HG02571 (cell line): ENCODE results near the gene ABHD12.
"Not testable (repeated sequence)": the region's sequence is repeated elsewhere in the genome, so short reads cannot be mapped to it uniquely, and the experiment has no call there.

Experiments
- ATAC-seq: cut with Tn5 transposase; IDR thresholded peaks from one replicate; pipeline ENCODE4 v1.9.1; 2021; ENCODE audit warnings: mild to moderate bottlenecking, moderate library complexity; ENCODE audit not compliant: unreplicated experiment

Gene ABHD12

GRCh38 chr20:25269057-25269832, 121.4 kb downstream of the ABHD12 start:
- no peak for ATAC-seq

- not testable (repeated sequence) for ATAC-seq
These were observed 129.7 kb downstream of the ABHD12 start for GRCh38 chr20:25260770-25261437.

GRCh38 chr20:25259788-25260254, 130.8 kb downstream of the ABHD12 start:
- ATAC-seq: no peak

DNA sequence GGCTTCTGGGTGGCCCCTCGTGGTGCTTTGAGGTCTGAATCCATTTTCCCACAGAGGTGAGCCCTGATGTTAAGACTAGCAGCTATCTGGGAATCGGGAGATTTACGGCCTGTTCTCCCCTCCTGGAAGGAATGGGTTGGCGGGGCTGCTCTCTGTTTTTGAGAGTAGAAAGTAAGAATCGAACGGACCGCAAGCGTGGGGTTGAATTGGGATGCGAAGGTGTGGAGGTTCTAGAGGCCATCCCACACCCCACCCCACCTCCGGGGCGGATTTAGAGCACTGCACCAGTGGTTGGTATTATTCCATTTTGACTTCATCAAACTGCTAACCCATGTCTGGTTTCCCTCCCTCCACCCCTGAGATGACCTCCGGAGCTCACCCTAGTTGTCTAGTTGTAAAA, 131.3 kb downstream of the ABHD12 start:
- ATAC-seq: no peak

DNA sequence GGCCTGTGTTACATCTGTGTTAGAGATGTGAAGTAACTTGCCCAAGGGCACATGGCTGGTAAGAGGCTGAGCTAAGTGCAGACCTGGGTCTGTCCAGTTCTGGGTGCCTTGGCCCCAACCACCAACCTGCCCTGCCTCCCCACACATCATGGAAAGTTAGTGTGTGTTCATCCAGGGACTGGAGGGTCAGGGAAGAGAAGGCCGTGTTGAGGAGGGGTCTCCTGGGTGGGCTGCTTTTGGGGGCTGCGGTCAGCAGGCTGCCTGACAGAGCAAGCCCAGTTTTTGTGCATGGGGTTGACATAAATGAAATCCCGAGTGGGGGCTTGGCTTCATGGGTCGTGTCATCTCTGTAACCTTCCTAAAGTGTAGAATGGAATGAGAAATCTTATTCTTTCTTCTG, 131.8 kb downstream of the ABHD12 start:
- no peak for ATAC-seq

GRCh38 chr20:25258476-25258805, 132.2 kb downstream of the ABHD12 start:
- ATAC-seq: no peak

DNA sequence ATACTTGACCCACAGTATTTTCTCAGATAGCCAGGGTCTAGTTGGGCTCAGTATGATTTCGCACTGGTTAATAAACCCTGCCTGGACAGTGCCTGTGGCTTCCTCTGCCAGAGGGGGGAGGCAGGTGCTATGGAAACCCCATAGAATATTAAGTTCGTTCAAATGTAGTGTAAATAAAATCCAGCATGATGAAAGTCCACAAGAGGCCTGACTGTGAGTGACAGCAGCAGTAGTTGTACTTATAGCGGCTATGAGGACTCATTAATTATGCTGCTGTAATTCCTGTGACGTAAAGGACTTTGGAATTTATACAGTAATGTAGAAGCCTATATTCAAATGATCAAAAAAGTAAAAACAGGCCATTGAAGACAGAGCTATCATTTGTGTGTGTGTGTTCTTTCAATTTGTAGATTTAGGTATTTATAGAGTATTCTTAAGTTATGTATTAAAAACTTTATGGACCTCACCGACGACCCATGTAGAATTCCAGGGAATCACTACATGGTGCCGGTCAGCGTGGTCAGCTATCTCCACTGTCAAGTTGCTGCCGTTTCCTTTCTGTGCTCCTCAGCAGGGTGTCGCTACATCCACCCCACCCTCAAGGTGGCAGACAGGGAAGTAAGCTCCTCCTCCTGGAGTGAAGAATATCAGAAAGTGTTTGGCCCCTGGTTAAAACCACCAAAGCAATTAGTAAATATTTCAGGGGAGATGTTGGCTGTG, 132.7 kb downstream of the ABHD12 start:
- ATAC-seq: no peak

GRCh38 chr20:25257130-25257529, 133.5 kb downstream of the ABHD12 start:
- no peak for ATAC-seq

DNA sequence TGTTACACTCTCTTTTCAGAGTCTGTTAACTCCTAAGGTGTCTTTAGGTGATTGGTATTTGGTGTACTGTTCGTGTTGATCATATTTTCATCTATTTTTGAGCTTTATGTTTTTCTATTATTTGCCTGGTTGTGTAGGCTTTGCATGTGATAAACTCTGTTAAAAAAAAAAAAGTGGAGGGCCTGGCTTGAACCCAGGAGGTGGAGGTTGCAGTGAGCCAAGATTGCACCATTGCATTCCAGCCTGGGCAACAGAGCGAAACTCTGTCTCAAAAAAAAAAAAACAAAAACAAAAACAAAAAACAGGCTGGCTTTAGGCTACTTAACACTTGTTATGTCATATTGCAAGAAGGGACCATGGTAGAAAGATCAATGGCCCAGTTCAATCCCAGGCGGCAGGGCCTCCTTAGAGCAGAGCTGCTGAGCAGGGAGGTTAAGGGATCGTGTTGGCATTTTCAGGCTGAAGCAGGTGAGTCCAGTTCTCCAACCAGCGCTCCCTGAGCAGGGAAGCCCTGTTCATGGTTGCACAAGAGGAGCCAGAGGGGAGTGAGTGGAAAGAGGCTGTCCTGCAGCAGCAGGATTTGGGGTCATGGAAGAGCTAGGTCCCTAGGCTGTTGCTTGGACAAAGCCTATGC, 134.3 kb downstream of the ABHD12 start:
- ATAC-seq: no peak

GRCh38 chr20:25254986-25255680, 135.5 kb downstream of the ABHD12 start:
- no peak for ATAC-seq

- ATAC-seq: no peak
These were observed 136.1 kb downstream of the ABHD12 start for GRCh38 chr20:25254571-25254970.

- ATAC-seq: no peak
These were observed 136.9 kb downstream of the ABHD12 start for GRCh38 chr20:25253606-25254275.

DNA sequence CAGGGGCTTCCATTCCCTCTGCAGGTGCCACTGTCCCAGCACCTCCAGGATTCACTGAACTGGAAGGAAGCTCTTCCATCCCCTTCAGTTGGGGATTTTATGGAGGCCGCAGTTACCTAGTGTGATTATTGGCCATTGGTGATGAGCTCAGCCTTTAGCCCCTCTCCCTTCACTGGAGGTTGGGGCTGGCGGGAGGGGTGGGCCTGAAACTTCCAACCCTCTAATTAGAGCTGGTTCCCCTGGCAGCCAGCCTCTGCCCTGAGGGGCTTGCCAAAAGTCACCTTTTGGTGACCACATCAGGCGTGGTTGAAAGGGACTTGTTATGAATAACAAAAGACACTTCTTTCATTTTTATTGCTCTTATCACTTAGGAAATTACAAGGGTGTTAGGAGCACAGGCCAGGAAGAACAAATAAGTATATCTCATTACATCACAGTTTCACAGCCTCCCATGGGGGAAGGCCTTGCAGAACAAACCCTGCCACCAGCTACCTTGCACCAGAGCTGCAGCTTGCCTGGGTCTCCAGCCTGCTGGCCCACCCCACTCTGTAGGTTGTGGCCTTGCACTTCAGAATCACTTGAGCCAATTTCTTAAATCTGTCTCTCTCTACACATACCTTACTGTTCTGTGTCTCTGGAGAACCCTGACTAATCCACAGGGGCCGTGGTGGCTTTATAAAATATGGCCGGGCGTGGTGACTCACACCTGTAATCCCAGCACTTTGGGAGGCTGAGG, 137.8 kb downstream of the ABHD12 start:
- no peak for ATAC-seq

- ATAC-seq: no peak
These were observed 138.4 kb downstream of the ABHD12 start for GRCh38 chr20:25252230-25252651.

- no peak for ATAC-seq
These were observed 139.1 kb downstream of the ABHD12 start for GRCh38 chr20:25251558-25251957.

- ATAC-seq: no peak
These were observed 139.6 kb downstream of the ABHD12 start for GRCh38 chr20:25251019-25251418.

DNA sequence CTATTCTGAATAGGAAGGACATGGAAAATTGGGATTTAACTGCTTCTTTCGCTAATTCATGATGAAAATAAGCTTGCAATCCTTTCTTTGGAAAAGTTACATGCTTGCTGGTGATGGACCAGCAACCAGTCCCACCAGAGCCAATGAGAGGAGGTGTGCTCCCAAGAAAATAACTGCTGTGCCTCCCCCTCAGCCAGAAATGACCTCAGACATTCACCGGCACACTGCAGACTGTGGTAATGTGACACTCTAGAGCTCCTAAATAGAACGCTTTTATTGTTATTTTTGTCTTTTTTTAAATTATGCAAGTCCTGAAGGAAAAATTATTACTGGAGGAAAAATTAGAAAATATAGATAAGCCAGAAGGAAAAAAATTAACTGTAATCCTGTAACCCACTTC, 140.1 kb downstream of the ABHD12 start:
- ATAC-seq: no peak
